Breast epithelium (tissue), 4 donors: ENCODE data around the gene PDK1. TPM values are rescaled to one million over a fixed set of nuclear protein-coding genes. Genes with fewer than 3 reads are reported as not detected.

Source experiments
- DNase-seq, 2 donors: peaks; one replicate each; pipeline ENCODE4 v3.0.0-alpha.2; 2019; ENCODE audit warnings: low spot score in 2 of 2
- H3K27ac ChIP-seq, 2 donors: fragments of 200-600 bp; sonication (generic) in 1 of 2; one replicate each; pipeline ENCODE4 v1.5.1; 2016 to 2019; ENCODE audit warnings: mild to moderate bottlenecking in 1 of 2
- H3K27me3 ChIP-seq, 2 donors: fragments of 200-600 bp; sonication (generic) in 1 of 2; one replicate each; pipeline versions ENCODE4 v1.5.1 to v1.6.0; 2017 to 2019; ENCODE audit warnings: control low read depth in 1 of 2, mild to moderate bottlenecking in 1 of 2
- H3K36me3 ChIP-seq: fragments of 200-600 bp; one replicate; pipeline ENCODE4 v1.5.1; 2019
- H3K4me1 ChIP-seq, 2 donors: fragments of 200-600 bp; sonication (generic); one replicate each; pipeline ENCODE4 v1.5.1; 2016 to 2019; ENCODE audit warnings: control low read depth in 1 of 2
- H3K4me3 ChIP-seq, 3 donors: fragments of 200-600 bp; sonication (generic); 1 replicate in 2 of 3; 2 replicates in 1 of 3; pipeline ENCODE4 v1.5.1; 2016 to 2019; ENCODE audit warnings: mild to moderate bottlenecking in 3 of 3, moderate library complexity in 2 of 3
- H3K9me3 ChIP-seq, 2 donors: fragments of 200-600 bp; sonication (generic) in 1 of 2; one replicate each; pipeline ENCODE4 v1.5.1; 2016 to 2019; ENCODE audit warnings: control low read depth in 1 of 2
- POLR2A ChIP-seq: fragments of 450-650 bp; IDR thresholded peaks from one replicate; pipeline ENCODE4 v1.6.1; 2016; ENCODE audit warnings: antibody characterized with exemption, mild to moderate bottlenecking, moderate library complexity
- POLR2AphosphoS5 ChIP-seq, 3 donors: sonication (generic); formaldehyde crosslinking; IDR thresholded peaks; one replicate each; pipeline ENCODE4 v1.6.1; 2017; ENCODE audit warnings: antibody characterized with exemption in 3 of 3
- intact Hi-C: fragments of 100-400 bp; cut with DNase I; formaldehyde crosslinking; loops from one replicate; pipeline ENCODE4 v1.15.1; 2023; ENCODE audit warnings: low total_unique reads
- total RNA-seq, 3 donors: library from RNA; depleted of rRNA; stranded (reverse); fragments of >200 nt; gene quantifications; one replicate each; pipeline ENCODE4 v1.1.0, GENCODE V29; 2016
- TF ChIP-seq, protein P1 (sequence below), 3 donors: fragments of 450-650 bp; IDR thresholded peaks; one replicate each; pipeline ENCODE4 v1.5.1; 2016 to 2017; ENCODE audit warnings: antibody characterized with exemption in 3 of 3, mild to moderate bottlenecking in 3 of 3, moderate library complexity in 3 of 3

PDK1 gene
- total RNA-seq, 3 donors from 2014 or later: 19.0 to 20.0 (median 19.0) TPM

DNA sequence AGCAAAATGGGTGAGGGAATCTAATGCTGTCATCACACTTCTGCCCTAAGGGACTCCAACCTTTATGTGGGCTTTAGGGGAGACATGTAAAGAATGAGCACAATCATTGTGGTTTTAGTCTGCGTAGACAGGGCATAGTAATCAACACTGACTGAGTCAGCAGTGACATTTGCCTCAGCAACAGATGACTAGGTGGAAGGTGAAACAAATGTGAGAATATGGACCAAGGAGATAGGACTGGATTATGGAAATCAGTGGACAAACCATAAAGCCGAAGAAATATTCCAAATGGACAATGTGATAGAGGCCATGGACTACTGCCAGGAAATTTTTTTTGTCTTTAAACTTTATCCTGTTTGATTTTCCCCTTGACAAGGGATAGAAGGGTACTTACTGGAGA lies 83.9 kb downstream of the PDK1 start:
- Histone ChIP-seq H3K4me1 (no peaks in the 10 kb centered on the region), H3K27me3 (no peaks in the 10 kb centered on the region), H3K36me3 (no peaks in the 10 kb centered on the region), H3K9me3 (no peaks in the 10 kb centered on the region), H3K4me3 (no peak overlapping the region), H3K27ac (no peak overlapping the region)
- TF ChIP-seq POLR2A (no peak), POLR2AphosphoS5 (IDR thresholded peaks at IDR 0.05) (no peak)
- TF ChIP-seq, protein P1, sequence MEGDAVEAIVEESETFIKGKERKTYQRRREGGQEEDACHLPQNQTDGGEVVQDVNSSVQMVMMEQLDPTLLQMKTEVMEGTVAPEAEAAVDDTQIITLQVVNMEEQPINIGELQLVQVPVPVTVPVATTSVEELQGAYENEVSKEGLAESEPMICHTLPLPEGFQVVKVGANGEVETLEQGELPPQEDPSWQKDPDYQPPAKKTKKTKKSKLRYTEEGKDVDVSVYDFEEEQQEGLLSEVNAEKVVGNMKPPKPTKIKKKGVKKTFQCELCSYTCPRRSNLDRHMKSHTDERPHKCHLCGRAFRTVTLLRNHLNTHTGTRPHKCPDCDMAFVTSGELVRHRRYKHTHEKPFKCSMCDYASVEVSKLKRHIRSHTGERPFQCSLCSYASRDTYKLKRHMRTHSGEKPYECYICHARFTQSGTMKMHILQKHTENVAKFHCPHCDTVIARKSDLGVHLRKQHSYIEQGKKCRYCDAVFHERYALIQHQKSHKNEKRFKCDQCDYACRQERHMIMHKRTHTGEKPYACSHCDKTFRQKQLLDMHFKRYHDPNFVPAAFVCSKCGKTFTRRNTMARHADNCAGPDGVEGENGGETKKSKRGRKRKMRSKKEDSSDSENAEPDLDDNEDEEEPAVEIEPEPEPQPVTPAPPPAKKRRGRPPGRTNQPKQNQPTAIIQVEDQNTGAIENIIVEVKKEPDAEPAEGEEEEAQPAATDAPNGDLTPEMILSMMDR (IDR thresholded peaks at IDR 0.05): no peak
- no peak for DNase-seq
- intact Hi-C loops: no loop called here

DNA sequence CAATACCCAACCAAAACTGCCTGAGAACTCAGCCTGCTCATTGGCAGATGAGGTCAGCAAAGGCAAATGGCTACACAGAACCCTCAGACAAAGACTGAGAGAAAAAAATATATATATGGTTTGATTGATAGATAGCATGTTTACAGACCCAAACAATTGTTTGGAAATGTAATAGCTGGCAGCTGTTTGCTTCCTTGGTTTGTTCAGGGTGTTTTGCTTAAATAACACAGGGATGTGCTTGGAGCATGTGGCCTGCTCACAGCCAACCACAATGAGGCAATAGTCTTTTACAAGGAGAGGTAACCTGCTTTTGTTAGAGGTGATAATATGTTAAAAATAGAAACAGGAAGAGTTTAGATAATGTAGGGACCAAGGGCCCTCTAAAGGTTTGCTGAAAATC lies 84.5 kb downstream of the PDK1 start:
- no peak for DNase-seq
- Histone ChIP-seq H3K4me1 (no peaks in the 10 kb centered on the region), H3K9me3 (no peaks in the 10 kb centered on the region), H3K27ac (no peak overlapping the region), H3K4me3 (no peak overlapping the region), H3K27me3 (no peaks in the 10 kb centered on the region), H3K36me3 (no peaks in the 10 kb centered on the region)
- TF ChIP-seq POLR2A (no peak), POLR2AphosphoS5 (IDR thresholded peaks at IDR 0.05) (no peak)
- TF ChIP-seq, protein P1 (IDR thresholded peaks at IDR 0.05): no peak
- intact Hi-C loops: no loop called here

DNA sequence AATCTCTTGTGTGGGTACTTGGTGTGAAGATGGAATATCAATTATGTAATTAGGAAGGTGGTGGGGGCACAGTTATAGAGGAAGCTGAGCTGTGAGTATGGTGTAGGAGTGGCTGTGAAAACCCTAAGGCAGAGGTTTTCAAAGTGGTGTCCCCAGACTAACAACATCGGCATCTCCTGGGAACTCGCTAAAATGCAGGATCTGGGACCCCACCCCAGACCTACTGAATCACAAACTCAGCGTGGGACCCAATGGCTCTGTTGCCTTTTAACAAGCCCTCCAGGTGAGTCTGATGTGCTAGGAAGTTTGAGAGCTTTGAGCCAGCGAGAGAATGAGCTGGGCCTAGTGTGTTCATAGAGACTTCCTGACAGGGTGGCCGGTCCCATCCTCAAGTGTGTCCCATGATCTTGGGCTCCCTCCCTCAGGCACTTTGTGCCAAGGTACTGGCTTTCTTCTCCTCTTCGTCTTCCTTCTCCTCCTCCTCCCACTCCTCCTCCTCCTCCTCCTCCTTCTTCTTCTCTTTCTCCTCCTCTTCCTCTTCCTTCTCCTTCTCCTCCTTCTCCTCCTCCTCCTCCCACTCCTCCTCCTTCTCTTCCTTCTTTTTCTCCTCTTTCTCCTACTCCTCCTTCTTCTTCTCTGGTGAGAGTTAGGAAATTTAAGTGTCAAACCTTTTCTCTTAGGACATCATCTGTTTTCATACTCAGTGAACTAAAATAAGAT lies 86.6 kb downstream of the PDK1 start:
- no peaks in the 10 kb centered on the region for H3K27me3 ChIP-seq
- no peak for DNase-seq
- intact Hi-C loops: no loop called here
- H3K27ac ChIP-seq: no peak overlapping the region
- TF ChIP-seq, protein P1 (IDR thresholded peaks at IDR 0.05): no peak
- no peak for TF ChIP-seq POLR2A
- H3K9me3 ChIP-seq: no peaks in the 10 kb centered on the region
- H3K4me1 ChIP-seq: no peaks in the 10 kb centered on the region
- H3K36me3 ChIP-seq: no peaks in the 10 kb centered on the region
- H3K4me3 ChIP-seq: no peak overlapping the region

DNA sequence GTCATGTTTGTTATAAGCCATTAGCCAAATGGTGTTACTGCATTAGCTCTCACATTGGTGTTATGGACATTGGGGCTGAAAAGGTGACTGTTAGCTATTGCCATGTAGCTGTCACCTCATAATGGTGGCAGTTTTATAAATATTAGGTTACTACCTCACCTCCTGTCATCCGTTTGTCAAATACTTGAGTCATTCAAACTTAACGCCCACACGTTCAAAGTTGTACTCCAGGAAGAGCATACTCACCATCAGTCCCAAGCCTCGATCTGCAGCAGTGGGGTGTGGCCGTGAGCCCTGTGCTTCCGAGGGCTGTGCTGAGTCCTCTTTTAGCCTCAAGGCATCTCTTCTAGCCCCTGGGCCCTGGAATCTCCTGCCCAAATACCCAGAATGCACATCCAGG lies 87.3 kb downstream of the PDK1 start:
- Histone ChIP-seq H3K27me3 (no peaks in the 10 kb centered on the region), H3K9me3 (no peaks in the 10 kb centered on the region), H3K27ac (no peak overlapping the region), H3K4me1 (no peaks in the 10 kb centered on the region), H3K36me3 (no peaks in the 10 kb centered on the region), H3K4me3 (no peak overlapping the region)
- DNase-seq: no peak
- intact Hi-C loops: no loop called here
- TF ChIP-seq, protein P1 (IDR thresholded peaks at IDR 0.05): no peak
- no peak for TF ChIP-seq POLR2AphosphoS5 (IDR thresholded peaks at IDR 0.05)

DNA sequence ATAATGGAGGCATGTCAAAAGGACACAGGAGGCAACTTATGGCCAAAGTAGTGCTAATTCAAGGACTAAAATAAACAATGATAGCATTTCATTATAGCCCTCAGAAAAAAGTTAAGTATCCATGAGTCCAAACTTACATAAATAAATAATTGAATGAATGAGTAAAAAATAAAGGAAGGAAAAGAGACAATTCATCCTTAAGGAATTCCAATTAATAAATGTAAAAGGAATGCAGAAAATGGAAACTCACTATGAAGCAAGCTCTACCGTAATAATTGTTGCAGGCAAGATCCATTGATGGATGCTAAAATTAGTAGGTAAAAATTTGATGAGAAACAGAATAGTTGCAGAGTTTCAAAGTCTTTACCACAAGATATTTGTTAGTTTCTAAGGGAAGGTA lies 91.5 kb downstream of the PDK1 start:
- TF ChIP-seq POLR2A (no peak), POLR2AphosphoS5 (IDR thresholded peaks at IDR 0.05) (no peak)
- TF ChIP-seq, protein P1 (IDR thresholded peaks at IDR 0.05): no peak
- H3K36me3 ChIP-seq: no peaks in the 10 kb centered on the region
- DNase-seq: no peak

More for the DNA sequence above, 91.5 kb downstream of the PDK1 start:
- no peaks in the 10 kb centered on the region for H3K27me3 ChIP-seq
- intact Hi-C loops: no loop called here
- H3K9me3 ChIP-seq: peaks cover 0 to 5% of the 10 kb centered on the region in 2 donors
- no peaks in the 10 kb centered on the region for H3K4me1 ChIP-seq
- H3K27ac ChIP-seq: no peak overlapping the region
- no peak overlapping the region for H3K4me3 ChIP-seq
